H9 (cell line): ENCODE results near the gene MRAP2. TPM values are rescaled to one million over a fixed set of nuclear protein-coding genes. Genes with fewer than 3 reads are reported as not detected.

ENCODE experiments used
- DNase-seq: peaks from one replicate; pipeline ENCODE4 v3.0.0-alpha.2; 2017
- H2AFZ ChIP-seq: one replicate; pipeline ENCODE4 v1.6.1; 2013; ENCODE audit warnings: mild to moderate bottlenecking, low read length, control low read depth, moderate library complexity
- H2AK5ac ChIP-seq: 2 replicates; pipeline ENCODE4 v1.6.1; 2013; ENCODE audit warnings: low read length, control low read depth, mixed read lengths; ENCODE audit not compliant: insufficient read length
- H2BK120ac ChIP-seq: one replicate; pipeline ENCODE4 v1.6.1; 2013; ENCODE audit warnings: low read depth, mild to moderate bottlenecking, low read length, control low read depth, inconsistent platforms; ENCODE audit not compliant: poor library complexity, severe bottlenecking
- H2BK12ac ChIP-seq: 2 replicates; pipeline ENCODE4 v1.6.1; 2013; ENCODE audit warnings: low read length, control low read depth, mixed read lengths, low read depth; ENCODE audit not compliant: insufficient read length
- H2BK15ac ChIP-seq: 2 replicates; pipeline ENCODE4 v1.6.1; 2013; ENCODE audit warnings: low read depth, low read length, control low read depth
- H2BK20ac ChIP-seq: one replicate; pipeline ENCODE4 v1.6.1; 2013; ENCODE audit warnings: low read depth, mild to moderate bottlenecking, low read length, control low read depth, inconsistent platforms; ENCODE audit not compliant: poor library complexity, severe bottlenecking
- H2BK5ac ChIP-seq: 2 replicates; pipeline ENCODE4 v1.6.1; 2013; ENCODE audit warnings: low read length, control low read depth, mixed read lengths; ENCODE audit not compliant: insufficient read length
- H3K14ac ChIP-seq: 2 replicates; pipeline ENCODE4 v1.6.1; 2013; ENCODE audit warnings: low read length, control low read depth; ENCODE audit not compliant: insufficient read depth
- H3K18ac ChIP-seq: 2 replicates; pipeline ENCODE4 v1.6.1; 2013; ENCODE audit warnings: low read depth, mild to moderate bottlenecking, mixed read lengths, low read length, control low read depth; ENCODE audit not compliant: insufficient read length
- H3K23ac ChIP-seq: 2 replicates; pipeline ENCODE4 v1.6.1; 2013; ENCODE audit warnings: low read length, control low read depth, mixed read lengths, low read depth; ENCODE audit not compliant: insufficient read length
- H3K23me2 ChIP-seq: 2 replicates; pipeline ENCODE4 v1.6.1; 2013; ENCODE audit warnings: low read depth, mild to moderate bottlenecking, mixed read lengths, low read length, control low read depth; ENCODE audit not compliant: insufficient read length, poor library complexity, severe bottlenecking
- H3K27ac ChIP-seq: 2 replicates; pipeline ENCODE4 v1.5.1; 2013; ENCODE audit warnings: low read length, control low read depth, mixed read lengths, low read depth; ENCODE audit not compliant: insufficient read length
- H3K27me3 ChIP-seq: 2 replicates; pipeline ENCODE4 v1.6.1; 2013; ENCODE audit warnings: low read length, control low read depth, inconsistent platforms; ENCODE audit not compliant: insufficient read depth
- H3K4ac ChIP-seq: 2 replicates; pipeline ENCODE4 v1.6.1; 2013; ENCODE audit warnings: low read depth, mild to moderate bottlenecking, control low read depth, inconsistent platforms, low read length, moderate library complexity
- H3K4me1 ChIP-seq: 2 replicates; pipeline ENCODE4 v1.6.1; 2013; ENCODE audit warnings: low read length, control low read depth, inconsistent platforms; ENCODE audit not compliant: insufficient read depth
- H3K4me2 ChIP-seq: 2 replicates; pipeline ENCODE4 v1.6.1; 2013; ENCODE audit warnings: low read length, control low read depth, mixed read lengths; ENCODE audit not compliant: insufficient read length, insufficient read depth
- H3K56ac ChIP-seq: 2 replicates; pipeline ENCODE4 v1.6.1; 2013; ENCODE audit warnings: low read depth, mild to moderate bottlenecking, mixed read lengths, low read length, control low read depth; ENCODE audit not compliant: insufficient read length
- H3K79me1 ChIP-seq: 2 replicates; pipeline ENCODE4 v1.6.1; 2013; ENCODE audit warnings: low read depth, mild to moderate bottlenecking, moderate library complexity, low read length, control low read depth, inconsistent platforms; ENCODE audit not compliant: insufficient read depth, poor library complexity, severe bottlenecking
- H3K79me2 ChIP-seq: 2 replicates; pipeline ENCODE4 v1.6.1; 2013; ENCODE audit warnings: low read length, control low read depth, inconsistent platforms; ENCODE audit not compliant: insufficient read depth
- H3K9ac ChIP-seq: 2 replicates; pipeline ENCODE4 v1.6.1; 2013; ENCODE audit warnings: low read length, control low read depth, mixed read lengths; ENCODE audit not compliant: insufficient read length; ENCODE audit errors: extremely low read depth
- H3K9me3 ChIP-seq: one replicate; pipeline ENCODE4 v1.6.1; 2013; ENCODE audit warnings: low read depth, low read length, inconsistent platforms; ENCODE audit not compliant: control insufficient read depth
- H3T11ph ChIP-seq: one replicate; pipeline ENCODE4 v1.6.1; 2013; ENCODE audit warnings: mild to moderate bottlenecking, low read length, control low read depth, inconsistent platforms
- H4K20me1 ChIP-seq: one replicate; pipeline ENCODE4 v1.6.1; 2013; ENCODE audit not compliant: control insufficient read depth, insufficient read length, insufficient read depth
- H4K5ac ChIP-seq: 2 replicates; pipeline ENCODE4 v1.6.1; 2013; ENCODE audit warnings: low read depth, mild to moderate bottlenecking, mixed read lengths, low read length, control low read depth; ENCODE audit not compliant: insufficient read length
- H4K8ac ChIP-seq: replicated peaks from 2 replicates; pipeline ENCODE4 v1.6.1; 2013; ENCODE audit warnings: low read length, control low read depth, mixed read lengths, low read depth; ENCODE audit not compliant: insufficient read length
- H4K91ac ChIP-seq: 2 replicates; pipeline ENCODE4 v1.6.1; 2013; ENCODE audit warnings: low read depth, mild to moderate bottlenecking, moderate library complexity, mixed read lengths, low read length, control low read depth; ENCODE audit not compliant: insufficient read length
- H3K27ac Mint-ChIP-seq, 3 experiments: 2 replicates in 2 of 3; 3 replicates in 1 of 3; pipeline ENCODE4 v1.8.0; 2020 to 2021; ENCODE audit warnings: mixed read lengths in 3 of 3, mild to moderate bottlenecking in 1 of 3, moderate library complexity in 1 of 3
- H3K27me3 Mint-ChIP-seq: 2 replicates; pipeline ENCODE4 v1.8.0; 2021; ENCODE audit warnings: low read depth, mild to moderate bottlenecking, moderate library complexity, mixed read lengths
- H3K36me3 Mint-ChIP-seq, 3 experiments: 2 replicates in 2 of 3; 3 replicates in 1 of 3; pipeline ENCODE4 v1.8.0; 2020 to 2021; ENCODE audit warnings: low read depth in 3 of 3, mixed read lengths in 3 of 3; ENCODE audit not compliant: insufficient read depth in 1 of 3
- H3K4me1 Mint-ChIP-seq, 2 experiments: 2 replicates each; pipeline ENCODE4 v1.8.0; 2020; ENCODE audit warnings: mixed read lengths in 2 of 2
- H3K4me3 Mint-ChIP-seq, 2 experiments: 2 replicates in 1 of 2; 3 replicates in 1 of 2; pipeline ENCODE4 v1.8.0; 2020 to 2021; ENCODE audit warnings: mild to moderate bottlenecking in 2 of 2, mixed read lengths in 2 of 2, moderate library complexity in 1 of 2
- H3K9me3 Mint-ChIP-seq, 2 experiments: 2 replicates in 1 of 2; 3 replicates in 1 of 2; pipeline ENCODE4 v1.8.0; 2020; ENCODE audit warnings: mild to moderate bottlenecking in 2 of 2, mixed read lengths in 2 of 2, moderate library complexity in 1 of 2
- WGBS: extraction: QIAGEN DNeasy Blood & Tissue Kit; methylation state at CpG from one replicate; pipeline ENCODE4 v1.1.7; 2013; ENCODE audit warnings: missing lambda C conversion rate, low lambda C conversion rate, mixed read lengths; ENCODE audit not compliant: insufficient read length; ENCODE audit errors: extremely low coverage; 5-methylcytosine and 5-hydroxymethylcytosine counted together
- total RNA-seq: library from RNA; stranded (reverse); gene quantifications from 2 replicates; pipeline ENCODE4 v1.2.1, GENCODE V29; 2021
- TF ChIP-seq, protein P1 (sequence below): fragments of 200-600 bp; sonication (generic); conservative IDR thresholded peaks from 3 replicates; pipeline ENCODE4 v1.8.0; 2021; ENCODE audit warnings: antibody characterized with exemption, mild to moderate bottlenecking

The MRAP2 gene
- total RNA-seq, 1 experiment from 2014 or later, result 8.0 TPM

DNA sequence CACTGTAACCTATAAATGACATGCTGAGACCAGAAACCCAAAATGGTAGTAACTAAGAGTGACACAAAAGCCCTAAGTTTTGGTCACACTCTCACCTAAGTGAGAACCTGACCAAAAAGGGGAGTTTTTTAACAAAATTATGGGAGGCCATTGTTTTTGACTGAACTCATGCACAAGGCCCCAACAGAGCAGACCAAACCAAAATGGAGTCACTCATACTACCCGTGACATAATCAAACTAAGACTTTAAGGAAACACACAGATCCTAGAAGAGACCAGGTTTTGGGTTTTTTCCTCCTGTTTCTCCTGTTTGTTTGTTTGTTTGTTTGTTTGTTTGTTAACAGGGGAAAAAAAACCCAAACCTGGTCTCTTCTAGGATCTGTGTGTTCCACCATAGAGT, 49.2 kb upstream of the MRAP2 start:
- Histone ChIP-seq H3K79me1 (no peaks in the 10 kb centered on the region), H2BK5ac (no peak overlapping the region), H2AFZ (no peak overlapping the region), H2AK5ac (no peak overlapping the region), H3K18ac (no peak overlapping the region), H2BK15ac (no peak overlapping the region), H3K9me3 (no peaks in the 10 kb centered on the region), H4K20me1 (no peaks in the 10 kb centered on the region), H2BK120ac (no peak overlapping the region), H4K8ac (no peak overlapping the region), H2BK20ac (no peak overlapping the region), H3K4ac (no peak overlapping the region), H3K23ac (no peak overlapping the region), H3K4me1 (no peaks in the 10 kb centered on the region), H3T11ph (no peak overlapping the region), H4K5ac (no peak overlapping the region), H3K79me2 (no peaks in the 10 kb centered on the region), H3K27me3 (no peaks in the 10 kb centered on the region), H3K4me2 (no peak overlapping the region), H4K91ac (no peak overlapping the region), H3K56ac (no peak overlapping the region), H3K27ac (no peak overlapping the region), H3K23me2 (no peaks in the 10 kb centered on the region), H3K9ac (no peak overlapping the region), H3K14ac (no peak overlapping the region), H2BK12ac (no peak overlapping the region)
- H3K4me1 Mint-ChIP-seq, result peaks cover 0 to 4% of the 10 kb centered on the region in 2 experiments; a peak in 2 of 4 replicates
- peaks cover 10 to 17% of the 10 kb centered on the region in 2 experiments; a peak in 4 of 5 replicates for H3K9me3 Mint-ChIP-seq
- peaks cover 3 to 26% (median 20%) of the 10 kb centered on the region in 3 experiments; a peak in 6 of 7 replicates for H3K36me3 Mint-ChIP-seq
- no peaks in the 10 kb centered on the region for H3K27me3 Mint-ChIP-seq
- H3K4me3 Mint-ChIP-seq, result no peak overlapping the region
- TF ChIP-seq, protein P1, sequence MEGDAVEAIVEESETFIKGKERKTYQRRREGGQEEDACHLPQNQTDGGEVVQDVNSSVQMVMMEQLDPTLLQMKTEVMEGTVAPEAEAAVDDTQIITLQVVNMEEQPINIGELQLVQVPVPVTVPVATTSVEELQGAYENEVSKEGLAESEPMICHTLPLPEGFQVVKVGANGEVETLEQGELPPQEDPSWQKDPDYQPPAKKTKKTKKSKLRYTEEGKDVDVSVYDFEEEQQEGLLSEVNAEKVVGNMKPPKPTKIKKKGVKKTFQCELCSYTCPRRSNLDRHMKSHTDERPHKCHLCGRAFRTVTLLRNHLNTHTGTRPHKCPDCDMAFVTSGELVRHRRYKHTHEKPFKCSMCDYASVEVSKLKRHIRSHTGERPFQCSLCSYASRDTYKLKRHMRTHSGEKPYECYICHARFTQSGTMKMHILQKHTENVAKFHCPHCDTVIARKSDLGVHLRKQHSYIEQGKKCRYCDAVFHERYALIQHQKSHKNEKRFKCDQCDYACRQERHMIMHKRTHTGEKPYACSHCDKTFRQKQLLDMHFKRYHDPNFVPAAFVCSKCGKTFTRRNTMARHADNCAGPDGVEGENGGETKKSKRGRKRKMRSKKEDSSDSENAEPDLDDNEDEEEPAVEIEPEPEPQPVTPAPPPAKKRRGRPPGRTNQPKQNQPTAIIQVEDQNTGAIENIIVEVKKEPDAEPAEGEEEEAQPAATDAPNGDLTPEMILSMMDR, result no peak
- no peak for DNase-seq
- H3K27ac Mint-ChIP-seq, result no peak overlapping the region
- no CpG with 5 or more reads among the region's 1 CpG for WGBS
